Medulla oblongata (tissue), 1 donor: Measurements from ENCODE around the gene KRTAP9-2.
A peak's percentile ranks its signal among the peaks of the same experiment; 100 is the strongest.
"Not testable (repeated sequence)": the region's sequence is repeated elsewhere in the genome, so short reads cannot be mapped to it uniquely, and the experiment has no call there.

ENCODE experiments used
- DNase-seq: peaks from one replicate; pipeline ENCODE4 v3.0.0-alpha.2; 2015; ENCODE audit errors: extremely low spot score

KRTAP9-2 gene, protein sequence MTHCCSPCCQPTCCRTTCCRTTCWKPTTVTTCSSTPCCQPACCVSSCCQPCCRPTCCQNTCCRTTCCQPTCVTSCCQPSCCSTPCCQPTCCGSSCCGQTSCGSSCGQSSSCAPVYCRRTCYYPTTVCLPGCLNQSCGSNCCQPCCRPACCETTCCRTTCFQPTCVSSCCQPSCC

GRCh38 chr17:41226598-41227095 lies at the start of gene KRTAP9-2:
Gene KRTAP9-2 (plus strand): TSS chr17:41226648. CDS start chr17:41226655, 7 bp downstream.
- DNase-seq, result not testable (repeated sequence)

DNA sequence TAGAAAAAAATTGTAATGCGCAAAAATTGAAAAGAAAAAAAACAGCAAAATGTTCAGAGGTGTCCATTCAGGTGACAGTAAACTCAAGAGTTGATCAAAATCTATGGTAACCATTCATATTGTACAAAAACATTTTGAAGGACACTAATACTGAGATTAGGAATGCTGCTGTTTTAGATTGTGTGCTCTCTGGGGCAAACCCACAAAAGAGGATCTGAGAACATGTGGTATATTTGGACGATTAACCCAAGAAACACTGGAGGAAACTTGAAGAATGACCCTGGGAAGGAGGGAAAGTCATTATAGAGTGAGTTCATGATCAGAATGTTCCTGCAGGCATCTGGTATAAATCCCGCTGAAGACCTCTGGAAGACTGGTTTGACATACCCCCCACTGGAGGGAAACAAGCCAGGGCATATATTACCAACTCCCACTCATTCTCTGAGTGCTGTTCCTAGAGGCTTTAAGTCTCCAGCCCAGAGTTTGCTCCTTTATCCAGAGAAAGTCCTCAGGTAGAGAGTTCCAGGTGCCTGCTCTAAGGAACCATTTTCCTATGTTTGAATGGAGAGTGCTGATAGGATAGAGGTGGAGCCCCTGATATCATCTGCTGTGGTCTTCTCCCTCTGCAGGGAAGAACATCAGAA lies 49.6 kb upstream of the KRTAP9-2 start:
- DNase-seq, result peak; percentile 12

- DNase-seq, result no peak
Observed at GRCh38 chr17:41177727-41178271, 48.6 kb upstream of the KRTAP9-2 start, which contains the start of gene KRTAP4-2. Gene KRTAP4-2 (minus strand): TSS chr17:41178221. CDS start chr17:41178164, 57 bp downstream.

DNA sequence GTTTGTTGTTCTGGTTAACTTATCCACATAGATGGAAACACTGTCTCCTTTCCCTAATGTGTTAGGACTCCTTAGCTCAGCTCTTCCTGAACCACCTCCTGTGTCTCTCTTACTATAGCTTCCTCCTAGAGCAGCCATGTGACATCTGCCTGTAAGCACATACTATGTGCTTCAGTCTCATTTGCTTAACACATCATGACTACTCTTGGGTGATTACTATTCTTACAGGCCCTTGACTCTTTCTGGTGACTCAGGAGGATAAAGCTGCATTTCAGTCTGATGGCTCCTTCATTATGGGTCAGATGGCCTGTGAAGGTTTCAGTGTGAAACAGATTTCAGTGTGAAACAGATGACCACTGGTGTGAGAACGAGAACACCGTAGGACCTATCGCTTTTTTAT lies 48.1 kb upstream of the KRTAP9-2 start:
- peak; percentile 21 for DNase-seq

GRCh38 chr17:41178843-41179616 lies 47.4 kb upstream of the KRTAP9-2 start:
- no peak for DNase-seq

DNA sequence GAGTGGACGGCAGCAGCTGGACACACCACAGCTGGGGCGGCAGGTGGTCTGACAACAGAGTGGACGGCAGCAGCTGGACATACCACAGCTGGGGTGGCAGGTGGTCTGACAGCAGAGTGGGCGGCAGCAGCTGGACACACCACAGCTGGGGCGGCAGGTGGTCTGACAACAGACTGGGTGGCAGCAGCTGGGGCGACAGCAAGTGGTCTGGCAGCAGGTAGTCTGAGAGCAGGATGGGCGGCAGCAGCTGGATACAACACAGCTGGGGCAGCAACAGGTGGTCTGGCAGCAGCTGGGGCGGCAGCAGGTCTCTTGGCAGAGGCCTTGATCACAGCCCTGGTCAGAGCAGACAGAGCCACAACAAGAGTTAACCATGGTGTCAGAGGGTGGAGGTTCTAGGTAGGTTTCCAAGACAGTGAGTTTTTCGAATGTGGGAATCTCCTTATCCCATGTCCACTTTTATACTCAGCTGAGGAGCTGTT lies 41.9 kb upstream of the KRTAP9-2 start, which contains the start of gene KRTAP4-1:
KRTAP4-1 (minus strand) TSS at position 432 of the 482 bp plus-strand sequence; CDS start at position 375, 57 bp downstream.
- DNase-seq, result no peak

GRCh38 chr17:41185001-41185400 lies 41.4 kb upstream of the KRTAP9-2 start:
- no peak for DNase-seq

DNA sequence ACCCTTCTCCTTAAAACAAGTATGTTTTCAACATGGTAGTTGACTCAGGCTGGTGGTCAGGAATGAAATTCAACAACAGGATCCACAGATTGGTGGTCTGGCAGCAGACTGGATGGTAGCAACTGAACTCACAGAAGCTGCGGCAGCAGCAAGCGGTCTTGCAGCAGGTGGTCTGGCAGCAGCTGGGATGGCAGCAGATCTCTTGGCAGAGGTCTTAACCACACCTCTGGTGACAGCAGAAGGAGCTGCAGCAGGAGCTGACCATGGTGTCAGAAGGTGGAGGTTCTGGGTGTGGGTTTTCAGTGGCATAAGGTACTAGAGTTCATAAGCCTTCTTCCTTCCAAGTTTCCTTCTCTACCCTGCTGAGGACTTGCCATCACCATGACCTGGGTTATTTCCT lies 39.6 kb upstream of the KRTAP9-2 start:
- DNase-seq, result no peak

DNA sequence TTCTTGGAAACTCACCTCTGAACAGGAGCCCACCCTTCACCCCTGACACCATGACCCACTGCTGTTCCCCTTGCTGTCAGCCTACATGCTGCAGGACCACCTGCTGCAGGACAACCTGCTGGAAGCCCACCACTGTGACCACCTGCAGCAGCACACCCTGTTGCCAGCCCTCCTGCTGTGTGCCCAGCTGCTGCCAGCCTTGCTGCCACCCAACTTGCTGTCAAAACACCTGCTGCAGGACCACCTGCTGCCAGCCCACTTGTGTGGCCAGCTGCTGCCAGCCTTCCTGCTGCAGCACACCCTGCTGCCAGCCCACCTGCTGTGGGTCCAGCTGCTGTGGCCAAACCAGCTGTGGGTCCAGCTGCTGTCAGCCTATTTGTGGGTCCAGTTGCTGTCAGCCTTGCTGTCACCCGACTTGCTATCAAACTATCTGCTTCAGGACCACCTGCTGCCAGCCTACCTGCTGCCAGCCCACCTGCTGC lies 36.6 kb upstream of the KRTAP9-2 start, which contains the start of gene KRTAP9-1:
KRTAP9-1 (plus strand) TSS at position 51 of the 482 bp plus-strand sequence; CDS start at position 51, 0 bp downstream.
- not testable (repeated sequence) for DNase-seq

DNA sequence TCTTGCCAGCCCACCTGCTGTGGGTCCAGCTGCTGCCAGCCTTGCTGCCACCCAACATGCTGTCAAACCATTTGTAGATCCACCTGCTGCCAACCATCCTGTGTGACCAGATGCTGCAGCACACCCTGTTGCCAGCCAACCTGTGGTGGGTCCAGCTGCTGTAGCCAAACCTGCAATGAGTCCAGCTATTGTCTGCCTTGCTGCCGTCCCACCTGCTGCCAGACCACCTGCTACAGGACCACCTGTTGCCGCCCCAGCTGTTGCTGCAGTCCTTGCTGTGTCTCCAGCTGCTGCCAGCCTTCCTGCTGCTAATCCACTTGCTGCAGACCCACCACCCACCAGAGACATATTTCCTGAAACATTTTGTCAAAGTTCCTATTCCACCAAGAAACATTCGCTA lies 36.1 kb upstream of the KRTAP9-2 start:
- DNase-seq, result no peak

GRCh38 chr17:41196068-41196467 lies 30.4 kb upstream of the KRTAP9-2 start:
- DNase-seq, result no peak

GRCh38 chr17:41199421-41200078 lies 26.9 kb upstream of the KRTAP9-2 start:
- DNase-seq, result no peak

GRCh38 chr17:41211845-41212466 lies 14.5 kb upstream of the KRTAP9-2 start:
- DNase-seq, result no peak

DNA sequence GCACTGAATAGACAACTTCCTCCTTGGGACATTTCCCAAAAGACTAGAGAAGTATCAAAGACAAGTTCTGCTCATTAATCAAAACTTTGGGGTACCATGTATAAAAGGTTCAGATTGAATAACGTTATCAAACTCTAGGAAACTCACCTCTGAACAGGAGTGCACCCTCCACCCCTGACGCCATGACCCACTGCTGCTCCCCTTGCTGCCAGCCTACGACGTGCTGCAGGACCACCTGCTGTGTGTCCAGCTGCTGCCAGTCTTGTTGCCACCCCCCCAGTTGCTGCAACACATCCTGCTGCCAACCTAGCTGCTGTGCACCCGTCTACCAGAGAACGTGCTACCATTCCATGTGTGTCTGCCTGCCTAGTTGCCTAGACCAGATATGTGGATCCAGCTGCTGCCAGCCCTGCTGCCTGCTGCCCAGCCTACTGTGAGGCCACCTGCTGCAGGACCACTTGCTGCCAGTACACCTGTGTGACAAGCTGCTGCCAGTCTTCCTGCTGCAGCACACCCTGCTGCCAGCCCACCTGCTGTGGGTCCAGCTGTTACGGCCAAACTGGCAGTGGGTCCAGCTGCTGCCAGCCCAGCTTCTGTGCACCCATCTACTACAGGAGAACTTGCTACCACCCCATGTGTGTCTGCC lies 13.8 kb upstream of the KRTAP9-2 start:
- no peak for DNase-seq

GRCh38 chr17:41215681-41216080 lies 10.8 kb upstream of the KRTAP9-2 start:
- DNase-seq, result no peak

- no peak for DNase-seq
Observed at GRCh38 chr17:41223821-41224220, 2.6 kb upstream of the KRTAP9-2 start.

DNA sequence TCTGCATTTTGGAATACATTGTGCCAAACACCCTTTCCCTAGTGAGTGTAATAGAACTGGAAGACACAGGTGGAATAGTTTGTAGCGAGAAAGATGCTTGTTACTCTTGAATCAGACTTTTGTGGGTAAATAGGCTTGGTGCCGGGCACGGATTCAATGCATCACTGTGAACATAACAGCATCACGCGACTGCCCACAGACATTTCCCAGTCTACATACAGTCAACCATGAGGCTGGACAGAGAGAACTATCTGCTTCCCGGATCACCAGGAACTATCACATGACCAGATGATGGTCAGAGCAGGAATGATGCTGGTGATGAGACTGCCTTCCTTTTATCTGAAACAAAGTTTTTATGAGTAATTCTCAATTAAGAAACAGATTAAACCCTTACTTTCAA lies 397 bp upstream of the KRTAP9-2 start:
- DNase-seq, result no peak

GRCh38 chr17:41230094-41230493 lies 3.6 kb downstream of the KRTAP9-2 start:
- DNase-seq, result no peak

- no peak for DNase-seq
Observed at GRCh38 chr17:41231731-41232130, 5.3 kb downstream of the KRTAP9-2 start.
